HG02943 (cell line): ENCODE measurements around the gene ITGB2.
"Not testable (repeated sequence)": the region's sequence is repeated elsewhere in the genome, so short reads cannot be mapped to it uniquely, and the experiment has no call there.

Experiments
- ATAC-seq: cut with Tn5 transposase; IDR thresholded peaks from one replicate; pipeline ENCODE4 v1.9.1; 2021; ENCODE audit warnings: mild to moderate bottlenecking, low read depth, moderate library complexity; ENCODE audit not compliant: unreplicated experiment

Gene ITGB2

DNA sequence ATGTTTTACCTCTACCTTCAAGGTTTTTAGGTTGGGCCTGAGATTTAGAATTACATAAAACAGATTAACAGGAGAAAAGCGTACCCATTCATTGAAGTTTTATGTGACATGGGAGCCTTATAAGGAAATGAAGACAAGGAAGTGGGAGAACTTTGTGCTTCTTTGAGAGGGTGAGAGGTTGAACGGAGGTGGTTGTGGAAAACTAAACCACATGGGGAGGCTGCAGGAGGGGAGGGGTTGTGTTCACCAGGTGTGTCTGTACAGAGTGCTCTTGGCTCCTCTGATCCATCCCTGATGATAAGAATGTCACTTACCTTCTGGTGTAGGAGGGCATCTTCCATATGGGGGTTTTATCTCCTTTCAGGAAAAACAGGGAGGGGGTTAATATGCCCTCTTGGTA lies 21.9 kb upstream of the ITGB2 start:
- no peak for ATAC-seq

DNA sequence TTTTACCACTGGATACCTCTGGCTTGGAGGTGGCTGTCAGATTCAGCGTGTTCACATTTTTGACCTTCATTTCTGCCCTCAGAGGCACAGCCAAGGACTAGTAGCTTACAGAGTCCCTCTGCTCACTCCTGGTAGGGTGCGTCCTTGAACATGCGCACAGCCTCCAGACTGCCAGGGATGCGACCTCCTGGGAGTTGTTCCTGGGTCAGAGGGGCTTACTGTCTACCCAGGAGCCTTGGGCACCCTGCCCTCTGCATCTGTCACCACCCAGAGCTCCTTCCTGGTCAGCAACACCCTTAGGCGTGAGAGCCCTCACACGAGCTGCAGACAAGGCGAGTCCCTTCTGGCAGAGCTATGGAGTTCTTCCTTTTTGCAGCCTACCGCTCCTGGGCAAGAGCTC lies 20.9 kb upstream of the ITGB2 start:
- no peak for ATAC-seq

DNA sequence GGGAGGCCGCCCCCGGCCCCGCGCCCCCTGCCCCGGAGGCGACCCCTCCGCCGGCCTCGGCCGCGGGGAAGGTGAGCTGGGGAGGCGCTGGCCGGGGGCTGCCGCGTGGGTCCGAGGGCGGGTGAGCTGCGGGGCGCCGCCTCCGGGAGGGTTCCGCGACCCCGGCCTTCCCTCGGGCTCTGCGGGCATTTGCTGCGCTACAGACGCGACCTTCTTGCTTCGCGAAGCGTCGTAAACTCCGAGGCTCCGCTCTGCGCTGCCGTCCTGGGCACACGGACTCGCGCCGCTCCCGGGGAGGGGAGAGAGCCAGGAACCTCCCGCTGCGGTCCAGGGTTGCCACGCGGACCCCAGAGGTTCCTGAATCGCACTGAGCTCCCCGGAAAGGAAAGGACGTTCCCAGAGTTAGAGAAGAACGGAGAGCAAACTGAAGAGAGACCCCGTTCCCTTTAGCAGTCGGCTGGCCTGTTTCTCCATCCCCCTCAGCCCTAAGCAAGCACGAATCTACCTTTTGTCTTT lies 19.5 kb upstream of the ITGB2 start:
- ATAC-seq, result peak; percentile 22

DNA sequence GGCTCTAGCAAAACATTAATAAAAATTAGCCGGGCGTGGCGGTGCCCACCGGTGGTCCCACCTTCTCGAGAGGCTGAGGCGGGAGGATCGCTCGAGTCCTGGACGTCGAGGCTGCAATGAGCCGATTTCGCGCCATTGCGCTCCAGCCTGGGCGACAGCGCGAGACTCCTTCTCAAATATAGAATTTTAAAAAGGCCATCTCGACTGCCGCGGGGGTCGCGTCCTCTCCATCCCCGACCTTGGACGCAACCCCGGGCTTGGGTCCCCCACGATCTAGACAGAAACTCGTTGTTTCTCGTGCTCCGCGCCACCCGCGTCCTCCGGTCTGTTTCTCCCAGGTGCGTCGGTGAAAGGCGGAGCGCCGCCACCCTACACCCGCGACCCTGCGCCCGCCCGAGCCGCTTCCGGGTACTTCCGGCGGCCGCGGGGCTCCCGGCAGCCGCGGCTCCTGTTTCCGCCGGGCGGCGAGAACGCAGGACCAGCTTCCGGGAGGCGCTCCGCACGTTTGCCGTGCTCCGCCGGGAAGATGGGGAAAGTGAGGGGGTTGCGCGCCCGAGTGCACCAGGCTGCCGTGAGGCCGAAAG lies 18.9 kb upstream of the ITGB2 start, which contains the start of gene SLX9:
Gene SLX9 (plus strand): TSS at position 498 of the 584 bp plus-strand sequence. CDS start 29 bp downstream, at position 527.
- ATAC-seq, result peak; percentile 80

DNA sequence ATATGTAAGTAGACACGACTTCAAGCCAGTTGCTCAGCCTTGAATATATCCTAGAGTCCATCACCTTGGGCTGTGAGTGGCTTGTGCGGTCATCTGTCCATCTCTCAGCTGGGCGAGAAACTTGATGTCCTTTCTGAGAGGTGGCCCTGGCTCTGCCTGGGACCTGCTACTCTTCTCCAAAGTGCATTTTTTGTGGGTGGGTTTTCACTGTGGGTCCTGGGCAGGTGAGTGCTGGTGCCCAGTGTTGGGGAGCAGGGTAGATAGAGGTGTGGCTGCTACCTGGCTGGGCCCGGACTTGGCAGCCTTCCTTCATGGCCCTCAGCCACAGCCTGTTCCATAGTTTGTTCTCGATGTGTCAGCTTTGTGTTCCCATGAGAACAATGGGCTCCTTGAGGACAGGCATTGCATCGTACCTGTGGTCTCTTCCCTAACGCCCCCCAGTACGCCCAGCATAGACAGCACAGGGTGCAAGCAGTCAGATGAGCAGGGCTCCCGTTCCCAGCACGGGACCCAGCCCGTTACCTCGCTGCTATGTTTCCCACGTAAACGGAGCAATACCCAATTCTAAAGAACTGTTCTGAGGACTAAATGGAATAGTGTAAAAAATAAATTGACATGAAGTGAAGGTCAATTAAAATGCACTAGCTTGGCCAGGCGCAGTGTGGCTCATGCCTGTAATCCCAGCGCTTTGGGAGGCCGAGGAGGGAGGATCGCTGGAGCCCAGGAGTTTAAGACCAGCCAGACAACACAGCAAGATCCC lies 18.3 kb upstream of the ITGB2 start:
- no peak for ATAC-seq

DNA sequence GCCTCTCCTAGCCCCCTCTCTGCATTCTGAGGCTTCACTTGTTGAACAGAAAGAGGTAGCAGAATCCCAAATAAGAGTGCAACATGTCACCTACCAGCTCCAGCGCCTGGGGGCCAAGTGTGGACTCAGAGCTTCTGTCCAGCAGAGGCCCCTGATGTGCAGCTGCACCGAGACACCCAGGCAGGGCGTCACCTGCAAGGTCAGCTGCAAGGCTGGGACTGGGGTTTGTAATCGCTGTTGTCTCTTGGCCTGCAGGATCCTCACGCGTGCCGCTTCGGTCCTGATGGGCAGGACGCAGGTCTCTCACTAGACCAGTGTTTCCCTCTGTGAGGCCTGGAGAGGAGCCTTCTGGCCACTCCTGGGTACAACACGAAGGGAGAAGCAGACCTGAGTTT lies 14.8 kb upstream of the ITGB2 start:
- no peak for ATAC-seq

DNA sequence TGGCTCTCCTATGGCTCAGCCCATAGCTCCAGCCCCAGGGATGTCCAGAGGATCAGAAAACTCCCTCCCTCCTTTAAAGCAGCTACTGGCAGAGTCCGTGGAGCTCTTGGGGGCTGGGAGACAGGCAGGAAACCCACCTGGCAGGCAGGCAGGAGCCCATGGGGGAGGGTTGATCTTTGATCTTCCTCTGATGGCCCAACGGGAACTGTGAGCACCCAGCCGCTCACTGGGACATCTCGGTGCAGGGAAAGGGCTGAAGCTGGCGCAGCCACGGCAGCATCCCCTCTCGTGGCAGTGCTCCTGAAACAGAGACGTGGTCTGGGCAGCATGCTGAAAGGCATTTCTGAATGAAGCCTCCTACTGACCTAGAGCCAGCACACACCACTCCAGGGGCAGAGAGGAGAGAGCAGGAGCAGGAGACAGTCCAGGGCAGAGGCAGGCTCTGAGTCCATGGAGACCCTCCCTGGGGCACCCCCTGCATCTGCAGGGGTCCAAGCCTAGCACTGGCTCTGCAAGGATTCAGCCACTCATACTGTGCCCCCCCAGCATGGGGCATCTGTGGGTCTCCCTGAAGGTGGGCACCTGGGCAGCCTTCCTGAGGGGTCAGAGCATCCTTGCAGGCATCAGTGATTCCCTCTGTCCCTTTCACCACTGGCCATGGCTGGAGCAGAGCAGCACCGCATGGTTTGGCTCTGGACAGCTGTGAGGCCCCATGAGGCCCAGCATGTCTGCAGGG lies 14.3 kb upstream of the ITGB2 start:
- no peak for ATAC-seq

DNA sequence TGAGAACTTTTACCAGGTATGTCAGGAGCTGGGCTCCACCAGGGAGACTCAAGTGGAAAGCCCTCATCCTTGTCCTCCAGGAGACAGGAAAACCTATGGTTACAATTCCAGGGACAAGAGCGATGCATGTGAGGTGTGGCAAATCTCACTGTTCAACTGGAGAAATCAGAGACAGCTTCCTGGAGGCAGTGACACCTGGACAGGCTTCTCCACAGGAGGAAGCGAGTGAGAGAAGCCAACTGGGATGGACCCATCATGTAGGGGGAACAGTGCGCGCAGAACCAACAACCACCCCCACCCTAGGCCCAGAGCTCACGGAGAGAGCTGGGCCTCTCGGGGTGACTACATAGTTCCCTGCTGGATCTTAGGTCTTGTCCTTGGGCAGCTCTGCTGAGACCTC lies 13.6 kb upstream of the ITGB2 start:
- no peak for ATAC-seq

DNA sequence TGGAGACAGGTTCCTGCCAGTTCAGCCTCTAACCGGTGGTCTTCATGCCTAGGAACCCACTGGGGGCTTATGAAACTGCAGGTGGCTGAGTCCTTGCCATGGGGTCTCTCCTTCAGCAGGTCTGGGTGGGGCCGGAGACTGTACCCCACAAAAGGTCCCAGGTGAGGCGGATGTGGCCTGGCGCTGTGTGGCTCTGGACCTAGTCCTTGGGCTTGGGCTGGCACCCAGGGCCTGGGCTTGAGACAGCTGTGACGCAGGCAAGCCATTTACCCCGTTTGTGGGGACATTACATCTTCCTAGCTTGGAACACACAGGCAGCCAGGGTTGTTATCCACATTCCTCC lies 13.2 kb upstream of the ITGB2 start:
- ATAC-seq, result no peak

DNA sequence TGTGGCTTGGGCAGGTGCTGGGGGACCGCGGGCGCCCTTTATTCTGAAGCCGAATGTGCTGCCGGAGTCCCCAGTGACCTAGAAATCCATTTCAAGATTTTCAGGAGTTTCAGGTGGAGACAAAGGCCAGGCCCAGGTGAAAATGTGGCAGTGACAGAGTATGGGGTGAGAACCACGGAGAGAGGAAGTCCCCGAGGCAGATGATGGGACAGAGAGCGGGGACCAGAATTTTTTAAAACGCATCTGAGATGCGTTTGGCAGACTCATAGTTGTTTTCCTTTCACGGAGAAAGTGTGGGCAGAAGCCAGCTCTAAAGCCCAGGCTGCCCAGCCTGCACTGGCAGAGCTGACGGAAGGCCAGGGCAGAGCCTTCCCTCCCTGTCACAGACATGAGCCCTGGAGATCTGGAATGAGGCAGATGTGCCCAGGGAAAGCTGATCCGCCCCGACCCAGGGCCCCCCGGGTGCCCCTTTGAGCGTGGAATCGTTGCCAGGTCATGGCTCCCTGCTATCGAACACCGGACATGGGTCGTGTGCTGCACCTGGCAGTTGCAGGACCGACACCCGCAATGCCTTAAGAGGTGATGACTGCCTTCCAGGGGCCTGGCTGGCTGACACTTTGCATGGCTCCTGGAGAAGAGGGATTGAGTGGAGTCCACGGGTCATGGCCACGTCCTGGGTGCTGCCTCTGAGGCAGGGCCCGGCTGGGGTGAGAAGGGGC lies 12.7 kb upstream of the ITGB2 start:
- ATAC-seq, result no peak

DNA sequence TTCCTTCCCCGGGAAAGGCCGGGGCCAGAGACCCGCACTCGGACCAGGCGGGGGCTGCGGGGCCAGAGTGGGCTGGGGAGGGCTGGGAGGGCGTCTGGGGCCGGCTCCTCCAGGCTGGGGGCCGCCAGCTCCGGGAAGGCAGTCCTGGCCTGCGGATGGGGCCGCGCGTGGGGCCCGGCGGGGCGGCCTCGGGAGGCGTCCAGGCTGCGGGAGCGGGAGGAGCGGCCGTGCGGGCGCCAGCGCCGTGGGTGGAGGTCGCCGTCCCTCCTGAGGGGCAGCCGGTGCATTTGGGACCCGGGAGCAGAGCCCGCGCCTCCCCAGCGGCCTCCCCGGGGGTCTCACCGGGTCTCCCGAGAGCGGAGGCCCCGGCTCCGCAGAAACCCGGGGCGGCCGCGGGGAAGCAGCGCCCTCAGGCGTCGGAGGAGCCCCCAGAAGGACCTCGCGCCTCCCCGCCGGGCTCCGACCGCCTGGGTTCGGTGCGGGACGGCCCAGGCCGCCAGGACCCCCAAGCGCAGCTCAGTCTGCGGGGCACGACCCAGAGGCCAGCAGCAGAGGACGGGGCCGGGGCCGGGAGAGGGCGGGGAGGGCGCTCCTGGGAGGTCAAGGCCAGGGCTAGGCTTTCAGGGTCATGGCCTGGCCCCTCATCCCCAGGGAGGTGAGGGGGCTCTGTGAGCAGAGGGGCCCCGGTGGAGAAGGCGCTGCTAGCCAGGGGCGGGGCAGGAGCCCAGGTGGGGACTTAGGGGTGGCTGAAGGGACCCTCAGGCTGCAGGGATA lies 11.9 kb upstream of the ITGB2 start:
- ATAC-seq, result no peak

DNA sequence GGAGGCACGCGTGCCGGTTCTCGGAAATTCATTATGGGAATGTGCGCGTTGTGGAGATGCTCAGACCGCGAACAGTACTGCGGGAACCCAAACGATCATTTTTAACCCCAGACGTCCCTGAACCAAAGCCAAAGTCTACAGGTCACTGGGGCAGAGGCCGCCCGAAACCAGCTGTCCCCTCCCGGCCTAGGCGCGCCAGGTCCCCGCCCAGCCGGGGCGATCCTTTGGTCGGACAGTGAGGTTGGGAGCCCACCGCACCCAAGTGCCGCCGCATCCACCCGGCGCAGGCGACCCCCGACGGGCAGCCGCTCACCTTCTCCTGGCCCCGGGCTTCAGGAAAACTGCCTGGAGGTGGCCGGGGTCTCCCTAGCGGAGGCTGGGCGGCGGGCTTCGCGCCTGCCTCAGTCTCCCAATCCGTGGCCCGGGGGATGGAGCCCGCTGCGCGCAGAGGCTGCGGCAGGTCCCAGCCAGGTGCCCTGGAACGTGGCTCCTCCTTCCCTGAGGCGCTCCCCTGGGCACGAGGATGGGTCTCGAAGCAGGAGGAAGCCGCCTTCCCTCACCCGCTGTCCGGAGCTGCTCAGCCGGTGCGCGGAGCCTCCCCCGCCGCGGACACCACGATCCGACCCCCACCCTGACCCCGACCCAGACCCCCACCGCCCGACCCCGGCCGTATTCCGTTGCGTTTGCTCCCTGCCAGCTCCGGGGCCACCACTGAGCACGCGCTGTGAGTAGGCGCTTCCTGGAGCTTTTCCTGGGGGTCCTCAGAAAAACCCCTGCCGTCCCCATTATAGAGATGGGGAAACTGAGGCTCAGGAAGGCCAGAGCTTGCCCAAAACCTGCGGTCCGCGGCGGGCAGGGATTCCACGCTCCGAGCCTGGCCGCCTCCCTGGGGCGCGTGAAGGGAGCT lies 11.1 kb upstream of the ITGB2 start:
- no peak for ATAC-seq

DNA sequence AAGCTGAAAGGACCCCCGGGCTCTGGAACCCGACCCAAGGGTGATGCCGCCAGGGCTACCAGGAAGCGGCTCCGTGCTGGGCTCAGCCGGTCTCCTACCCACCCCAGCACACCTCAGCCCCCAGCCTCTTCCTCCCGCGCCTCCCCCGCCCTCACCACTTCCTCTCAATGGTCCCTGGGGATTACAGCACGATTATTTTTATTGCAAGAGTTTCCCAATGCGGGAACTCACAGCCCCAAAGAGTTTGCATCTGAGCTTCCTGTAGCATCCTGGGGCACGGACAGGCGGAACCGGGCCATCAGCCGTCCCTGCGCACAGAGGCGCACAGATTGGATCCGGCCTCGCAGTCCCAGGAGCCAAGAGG lies 10.4 kb upstream of the ITGB2 start:
- ATAC-seq, result no peak

DNA sequence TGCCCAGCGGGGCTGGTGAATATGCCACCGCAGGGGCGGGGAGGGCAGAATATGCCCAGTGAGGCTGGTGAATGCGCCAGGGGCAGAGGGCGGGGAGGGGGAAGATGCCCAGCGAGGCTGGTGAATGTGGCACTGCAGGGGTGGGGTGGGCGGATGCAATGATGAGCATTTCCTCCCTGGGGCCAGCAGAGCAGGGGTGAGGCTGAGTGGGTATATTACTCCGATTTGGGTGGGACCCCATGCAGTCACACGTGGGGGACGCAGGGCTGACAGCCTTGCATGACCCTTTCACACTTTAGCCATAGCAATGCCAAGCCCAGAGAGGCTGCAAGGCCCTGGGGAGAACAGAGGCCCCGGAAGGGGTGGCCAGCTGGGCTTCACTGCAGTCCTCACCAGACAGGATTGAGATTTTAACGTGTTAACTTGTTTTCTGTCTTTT lies 9.9 kb upstream of the ITGB2 start:
- no peak for ATAC-seq

DNA sequence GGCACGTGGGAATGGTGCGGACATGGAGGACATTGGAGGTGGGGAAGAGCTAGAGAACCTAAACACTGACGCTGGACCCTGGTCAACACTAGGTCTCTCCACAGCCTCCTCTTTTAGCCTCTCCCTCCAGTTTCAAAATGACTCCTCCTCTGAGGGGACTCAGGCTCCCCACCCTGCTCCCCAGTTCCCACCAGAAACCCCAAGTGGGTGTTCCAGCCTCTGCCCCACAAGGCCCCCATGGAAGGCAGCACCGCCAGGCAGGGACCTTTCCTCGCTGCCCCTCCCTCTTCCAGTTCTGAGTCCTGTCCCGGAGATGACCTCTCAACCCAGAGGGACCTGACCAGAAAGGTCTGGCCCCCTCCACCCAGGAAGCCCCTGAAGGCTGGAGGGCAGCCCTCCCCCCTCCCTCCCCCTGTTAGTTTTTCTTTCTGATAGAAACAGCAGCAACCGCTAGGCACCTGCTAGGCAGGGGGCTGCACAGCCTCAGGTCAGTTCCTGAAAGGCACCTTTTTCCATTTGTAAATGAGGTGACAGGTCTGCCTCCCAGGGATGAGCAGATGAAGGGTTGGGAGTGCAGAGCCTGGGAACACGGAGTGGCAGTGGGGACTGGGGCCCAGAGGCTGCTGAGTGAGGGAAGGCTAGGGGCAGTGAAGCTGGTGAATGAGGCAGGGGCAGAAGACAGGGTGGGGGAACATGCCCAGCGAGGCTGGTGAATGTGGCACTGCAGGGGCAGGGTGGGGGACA lies 9.3 kb upstream of the ITGB2 start:
- ATAC-seq, result no peak

DNA sequence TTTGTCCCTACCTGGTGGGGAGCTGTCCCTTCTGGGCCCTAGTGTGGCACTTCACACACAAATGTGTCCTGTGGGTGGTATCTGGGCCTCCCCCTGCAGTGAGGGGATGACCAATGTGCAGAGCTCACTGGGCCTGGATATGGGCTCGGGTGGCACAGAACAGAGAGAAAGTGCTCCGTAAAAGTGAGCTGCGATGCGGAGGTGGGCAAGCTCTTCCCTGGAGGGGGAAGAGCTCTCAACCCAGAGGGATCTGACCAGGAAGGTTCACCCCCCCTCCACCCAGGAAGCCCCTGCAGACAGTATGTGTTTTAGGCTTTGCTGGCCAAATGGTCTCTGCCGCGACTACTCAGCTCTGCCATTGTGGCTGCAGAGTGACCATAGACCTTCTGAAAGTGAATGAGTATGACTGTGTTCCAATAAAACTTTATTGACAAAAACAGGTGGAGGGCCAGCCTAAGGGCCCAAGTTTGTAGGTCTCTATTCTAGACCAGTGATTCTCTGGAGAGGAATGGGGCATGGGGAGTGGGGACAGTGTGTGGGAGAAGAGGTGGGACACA lies 8.6 kb upstream of the ITGB2 start:
- no peak for ATAC-seq

DNA sequence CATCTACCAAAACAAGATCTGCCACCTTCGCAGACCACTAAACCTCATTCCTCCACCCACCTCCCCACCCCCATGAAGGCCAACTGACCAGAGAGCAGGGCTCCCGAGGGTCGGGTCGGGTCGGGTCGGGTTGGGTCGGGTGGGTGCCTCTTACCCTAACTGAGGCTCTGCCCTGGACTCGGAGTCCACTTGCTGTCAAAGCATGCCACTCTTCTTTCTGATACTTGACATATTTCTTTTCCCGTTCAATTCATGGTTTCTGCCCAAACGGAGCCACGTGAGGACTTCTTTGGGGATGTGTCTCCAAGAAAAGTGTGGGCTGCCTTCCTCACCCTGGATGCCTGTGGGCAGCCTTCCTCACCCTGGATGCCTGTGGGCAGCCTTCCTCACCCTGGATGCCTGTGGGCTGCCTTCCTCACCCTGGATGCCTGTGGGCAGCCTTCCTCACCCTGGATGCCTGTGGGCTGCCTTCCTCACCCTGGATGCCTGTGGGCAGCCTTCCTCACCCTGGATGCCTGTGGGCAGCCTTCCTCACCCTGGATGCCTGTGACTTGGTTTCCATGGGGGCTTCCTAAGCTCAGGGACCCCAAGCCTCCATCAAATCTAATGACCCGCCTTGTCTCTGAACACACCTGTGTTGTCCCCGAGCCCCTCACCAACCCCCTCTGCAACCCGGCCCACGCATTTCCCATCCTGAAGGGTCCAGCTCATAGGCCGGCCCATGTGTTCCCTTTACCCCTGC lies 8.0 kb upstream of the ITGB2 start:
- not testable (repeated sequence) for ATAC-seq
